ENCODE data around the gene NMUR1.
A peak's percentile ranks its signal among the peaks of the same experiment; 100 is the strongest.

The NMUR1 gene

GRCh38 chr2:231483398-231484329, 46.6 kb downstream of the NMUR1 start:
- peak; percentile 16 for DNase-seq

GRCh38 chr2:231482806-231483391, 47.3 kb downstream of the NMUR1 start:
- DNase-seq = peak; percentile 69

GRCh38 chr2:231480781-231481180, 49.5 kb downstream of the NMUR1 start:
- no peak for DNase-seq

- DNase-seq = no peak
Observed at GRCh38 chr2:231479455-231479854, 50.8 kb downstream of the NMUR1 start.

GRCh38 chr2:231476920-231477319, 53.3 kb downstream of the NMUR1 start:
- DNase-seq = no peak

- DNase-seq = no peak
Observed at GRCh38 chr2:231475965-231476364, 54.3 kb downstream of the NMUR1 start.

Measured in activated gamma-delta T cell treated with Interleukin-2 at 50 U/mL for 16 hours (primary cell).